ENCODE results near the gene SPATA17. TPM values are rescaled to one million over a fixed set of nuclear protein-coding genes. Genes with fewer than 3 reads are reported as not detected.

Gene SPATA17
- total and polyA plus RNA-seq, 2 of the 8 experiments (the other 6 are each of a cell fraction or from before 2014, with no cell fraction given), result 0.17 to 0.48 TPM

- no peak overlapping the region for H2AK5ac ChIP-seq (ENCODE audit: low read depth, low read length)
- 94% methylated on average over 2 of the region's 2 CpGs; no CpG with 5 or more reads in 1 of the 2 experiments for WGBS, 2 experiments (ENCODE audit: extremely low coverage in 1 of 2, insufficient coverage in 1 of 2, insufficient read length in 1 of 2, insufficient replicate concordance in 2 of 2, low coverage in 1 of 2, low lambda C conversion rate in 2 of 2, missing lambda C conversion rate in 1 of 2)
- H3K36me3 ChIP-seq (ENCODE audit: control insufficient read depth in 2 of 4, insufficient read depth in 4 of 4, low read length in 3 of 4), result no peaks in the 10 kb centered on the region
- no peak overlapping the region for H3K18ac ChIP-seq (ENCODE audit: extremely low read depth, low read length)
- H3K79me2 ChIP-seq (ENCODE audit: control insufficient read depth in 1 of 2, insufficient read depth in 2 of 2, low read length in 2 of 2), result no peaks in the 10 kb centered on the region
- H2BK120ac ChIP-seq (replicated peaks; ENCODE audit: low read depth, low read length), result no peak overlapping the region
- no peak overlapping the region for H3K14ac ChIP-seq (ENCODE audit: insufficient read length)
- no peak overlapping the region for H4K91ac ChIP-seq (replicated peaks; ENCODE audit: insufficient read length, low read length)
- POLR2A ChIA-PET (ENCODE audit: partially characterized antibody), result no interaction called here
- H3K79me1 ChIP-seq (ENCODE audit: low read depth, low read length), result no peaks in the 10 kb centered on the region
- no peaks in the 10 kb centered on the region for H3K23me2 ChIP-seq (ENCODE audit: low read depth, low read length)
- H3K4me1 ChIP-seq (replicated peaks in 1 of 4; ENCODE audit: control insufficient read depth in 3 of 4, insufficient read depth in 4 of 4, low read length in 3 of 4), result peaks cover 0 to 2% (median under 1%) of the 10 kb centered on the region in 4 experiments; a peak in 2 of 7 replicates
- H2BK5ac ChIP-seq (ENCODE audit: low read depth, low read length), result no peak overlapping the region
- no peak overlapping the region for H3K9ac ChIP-seq (replicated peaks in 1 of 4; ENCODE audit: extremely low read depth in 1 of 4, low read depth in 3 of 4, low read length in 3 of 4)
- no peaks in the 10 kb centered on the region for H3K9me3 ChIP-seq (ENCODE audit: insufficient read depth in 2 of 2, low read depth in 1 of 2, low read length in 1 of 2)
- no peaks in the 10 kb centered on the region for H3K27me3 ChIP-seq (replicated peaks in 1 of 4; ENCODE audit: control insufficient read depth in 3 of 4, extremely low read depth in 1 of 4, insufficient read depth in 3 of 4, low read length in 3 of 4)
- no peak overlapping the region for H2BK20ac ChIP-seq (ENCODE audit: low read length)
- H2BK12ac ChIP-seq (ENCODE audit: low read depth, low read length), result no peak overlapping the region
- no peak overlapping the region for H3K4ac ChIP-seq (replicated peaks; ENCODE audit: insufficient read length, low read depth, low read length)
- FAIRE-seq, result no peak
- H4K20me1 ChIP-seq (replicated peaks in 1 of 2; ENCODE audit: control insufficient read depth in 1 of 2, insufficient read depth in 2 of 2, low read length in 2 of 2), result no peaks in the 10 kb centered on the region
- no peak overlapping the region for H2AFZ ChIP-seq (ENCODE audit: low read length)
- no peak overlapping the region for H3K27ac ChIP-seq (ENCODE audit: low read depth, low read length)
- no peak overlapping the region for H4K5ac ChIP-seq (ENCODE audit: insufficient read length, low read depth, low read length)
- DNase-seq (ENCODE audit: low read depth in 1 of 2, low spot score in 2 of 2), result no peak
- TF ChIP-seq GTF2F1 (IDR thresholded peaks at IDR 0.05; ENCODE audit: borderline replicate concordance, low read depth, low read length) (no peak), SP1 (IDR thresholded peaks at IDR 0.05; ENCODE audit: low read depth, low read length) (no peak), CEBPB (IDR thresholded peaks at IDR 0.05; ENCODE audit: low read depth, low read length) (no peak), RFX5 (IDR thresholded peaks at IDR 0.05; ENCODE audit: borderline replicate concordance, low read depth, low read length) (no peak), JUN (IDR thresholded peaks at IDR 0.05; ENCODE audit: low read depth, low read length) (no peak), CREB1 (IDR thresholded peaks at IDR 0.05) (no peak), POLR2AphosphoS5 (IDR thresholded peaks at IDR 0.05; ENCODE audit: low read depth, low read length) (no peak), CHD1 (IDR thresholded peaks at IDR 0.05; ENCODE audit: low read depth, low read length) (no peak), SP4 (IDR thresholded peaks at IDR 0.05; ENCODE audit: low read length) (no peak)
- TF ChIP-seq, protein P1, sequence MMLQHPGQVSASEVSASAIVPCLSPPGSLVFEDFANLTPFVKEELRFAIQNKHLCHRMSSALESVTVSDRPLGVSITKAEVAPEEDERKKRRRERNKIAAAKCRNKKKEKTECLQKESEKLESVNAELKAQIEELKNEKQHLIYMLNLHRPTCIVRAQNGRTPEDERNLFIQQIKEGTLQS (IDR thresholded peaks at IDR 0.05; ENCODE audit: insufficient read depth, low read depth, low read length), result no peak
- TF ChIP-seq, protein P2, sequence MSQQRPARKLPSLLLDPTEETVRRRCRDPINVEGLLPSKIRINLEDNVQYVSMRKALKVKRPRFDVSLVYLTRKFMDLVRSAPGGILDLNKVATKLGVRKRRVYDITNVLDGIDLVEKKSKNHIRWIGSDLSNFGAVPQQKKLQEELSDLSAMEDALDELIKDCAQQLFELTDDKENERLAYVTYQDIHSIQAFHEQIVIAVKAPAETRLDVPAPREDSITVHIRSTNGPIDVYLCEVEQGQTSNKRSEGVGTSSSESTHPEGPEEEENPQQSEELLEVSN (IDR thresholded peaks at IDR 0.05), result no peak
- TF ChIP-seq, protein P3, sequence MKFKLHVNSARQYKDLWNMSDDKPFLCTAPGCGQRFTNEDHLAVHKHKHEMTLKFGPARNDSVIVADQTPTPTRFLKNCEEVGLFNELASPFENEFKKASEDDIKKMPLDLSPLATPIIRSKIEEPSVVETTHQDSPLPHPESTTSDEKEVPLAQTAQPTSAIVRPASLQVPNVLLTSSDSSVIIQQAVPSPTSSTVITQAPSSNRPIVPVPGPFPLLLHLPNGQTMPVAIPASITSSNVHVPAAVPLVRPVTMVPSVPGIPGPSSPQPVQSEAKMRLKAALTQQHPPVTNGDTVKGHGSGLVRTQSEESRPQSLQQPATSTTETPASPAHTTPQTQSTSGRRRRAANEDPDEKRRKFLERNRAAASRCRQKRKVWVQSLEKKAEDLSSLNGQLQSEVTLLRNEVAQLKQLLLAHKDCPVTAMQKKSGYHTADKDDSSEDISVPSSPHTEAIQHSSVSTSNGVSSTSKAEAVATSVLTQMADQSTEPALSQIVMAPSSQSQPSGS (IDR thresholded peaks at IDR 0.05; ENCODE audit: low read length), result no peak
- CTCF ChIA-PET (ENCODE audit: partially characterized antibody), result interaction anchor here (2.8 kb wide), 1 partner anchor 12 kb away, joined by 9 read pairs; no protein-coding TSS in a partner anchor
- H2BK15ac ChIP-seq (ENCODE audit: low read length), result no peak overlapping the region
- no peak overlapping the region for H3K56ac ChIP-seq (replicated peaks; ENCODE audit: insufficient read length, low read depth, low read length)
- H3K4me2 ChIP-seq (ENCODE audit: insufficient read depth in 1 of 2, low read depth in 2 of 2, low read length in 2 of 2), result no peak overlapping the region
- no peak overlapping the region for H4K8ac ChIP-seq (ENCODE audit: extremely low read depth, insufficient read depth, low read length)
- no peak overlapping the region for H3K4me3 ChIP-seq (ENCODE audit: extremely low read depth in 1 of 4, insufficient read depth in 2 of 4, low read depth in 3 of 4, low read length in 4 of 4)
- no peak overlapping the region for H3K23ac ChIP-seq (ENCODE audit: insufficient read length)
Observed at GRCh38 chr1:217673387-217673786, 42.2 kb downstream of the SPATA17 start.

Data from H1 (cell line).